Activated T-helper 17 cell treated with anti-CD3 and anti-CD28 coated beads, Interleukin-2, amount 50 U/mL, for 72 hours (primary cell): Measurements from ENCODE around the gene FYTTD1. TPM values are rescaled to one million over a fixed set of nuclear protein-coding genes. Genes with fewer than 3 reads are reported as not detected.

Experiments used
- ATAC-seq: fragments of 150-1000 bp; cut with Tn5 transposase; replicated peaks from 2 replicates; pipeline ENCODE4 v1.10.0; 2021; ENCODE audit warnings: mild to moderate bottlenecking, moderate library complexity
- H3K27ac Mint-ChIP-seq: one replicate; pipeline ENCODE4 v1.8.0; 2022; ENCODE audit warnings: mixed read lengths
- H3K27me3 Mint-ChIP-seq: one replicate; pipeline ENCODE4 v1.8.0; 2022; ENCODE audit warnings: mixed read lengths
- H3K36me3 Mint-ChIP-seq: one replicate; pipeline ENCODE4 v1.8.0; 2022; ENCODE audit warnings: low read depth, mild to moderate bottlenecking, mixed read lengths
- H3K4me1 Mint-ChIP-seq: one replicate; pipeline ENCODE4 v1.8.0; 2022; ENCODE audit warnings: mixed read lengths
- H3K4me3 Mint-ChIP-seq: one replicate; pipeline ENCODE4 v1.8.0; 2022; ENCODE audit warnings: mild to moderate bottlenecking, mixed read lengths
- H3K9me3 Mint-ChIP-seq: one replicate; pipeline ENCODE4 v1.8.0; 2022; ENCODE audit warnings: mixed read lengths
- total RNA-seq, 2 donors: library from RNA; stranded (reverse); gene quantifications; one replicate each; pipeline ENCODE4 v1.2.3, GENCODE V29; 2022

FYTTD1 gene
- total RNA-seq, 2 donors from 2014 or later, result 14.5 to 23.7 TPM

- no peak overlapping the region for H3K4me3 Mint-ChIP-seq
- no peaks in the 10 kb centered on the region for H3K9me3 Mint-ChIP-seq
- no peak for ATAC-seq
- H3K36me3 Mint-ChIP-seq, result peaks cover 72% of the 10 kb centered on the region
- no peaks in the 10 kb centered on the region for H3K27me3 Mint-ChIP-seq
- peak overlapping the region; percentile 8 for H3K27ac Mint-ChIP-seq
- H3K4me1 Mint-ChIP-seq, result no peaks in the 10 kb centered on the region
Observed at GRCh38 chr3:197820550-197821335, 71.1 kb downstream of the FYTTD1 start.

- Mint-ChIP-seq H3K4me3 (no peak overlapping the region), H3K27me3 (no peaks in the 10 kb centered on the region), H3K27ac (peak overlapping the region; percentile 58), H3K4me1 (no peaks in the 10 kb centered on the region), H3K9me3 (no peaks in the 10 kb centered on the region), H3K36me3 (peaks cover 88% of the 10 kb centered on the region)
- ATAC-seq, result no peak
Observed at GRCh38 chr3:197829397-197830045, 79.8 kb downstream of the FYTTD1 start.

- Mint-ChIP-seq H3K27ac (peak overlapping the region; percentile 58), H3K4me3 (no peak overlapping the region), H3K9me3 (no peaks in the 10 kb centered on the region), H3K4me1 (no peaks in the 10 kb centered on the region), H3K27me3 (no peaks in the 10 kb centered on the region), H3K36me3 (peaks cover 92% of the 10 kb centered on the region)
- no peak for ATAC-seq
Observed at GRCh38 chr3:197830308-197830966, 80.8 kb downstream of the FYTTD1 start.

GRCh38 chr3:197830967-197831313 lies 81.3 kb downstream of the FYTTD1 start:
- Mint-ChIP-seq H3K36me3 (peaks cover 93% of the 10 kb centered on the region), H3K9me3 (no peaks in the 10 kb centered on the region)

GRCh38 chr3:197833930-197834715 lies 84.4 kb downstream of the FYTTD1 start:
- ATAC-seq, result peak; percentile 34
- no peaks in the 10 kb centered on the region for H3K9me3 Mint-ChIP-seq
- peak overlapping the region; percentile 67 for H3K27ac Mint-ChIP-seq
- no peaks in the 10 kb centered on the region for H3K27me3 Mint-ChIP-seq
- H3K36me3 Mint-ChIP-seq, result peaks cover 90% of the 10 kb centered on the region
- peak overlapping the region; percentile 45 for H3K4me3 Mint-ChIP-seq
- no peaks in the 10 kb centered on the region for H3K4me1 Mint-ChIP-seq

More at GRCh38 chr3:197830967-197831313, 81.3 kb downstream of the FYTTD1 start:
- Mint-ChIP-seq H3K27ac (no peak overlapping the region), H3K4me3 (no peak overlapping the region), H3K4me1 (no peaks in the 10 kb centered on the region), H3K27me3 (no peaks in the 10 kb centered on the region)
- ATAC-seq, result no peak

- no peak overlapping the region for H3K4me3 Mint-ChIP-seq
- peak overlapping the region; percentile 52 for H3K27ac Mint-ChIP-seq
- H3K9me3 Mint-ChIP-seq, result no peaks in the 10 kb centered on the region
- no peaks in the 10 kb centered on the region for H3K27me3 Mint-ChIP-seq
- peaks cover 91% of the 10 kb centered on the region for H3K36me3 Mint-ChIP-seq
- ATAC-seq, result peak; percentile 83
- no peaks in the 10 kb centered on the region for H3K4me1 Mint-ChIP-seq
Observed at GRCh38 chr3:197835509-197835908, 85.8 kb downstream of the FYTTD1 start.

GRCh38 chr3:197836244-197836643 lies 86.6 kb downstream of the FYTTD1 start:
- Mint-ChIP-seq H3K4me3 (no peak overlapping the region), H3K36me3 (peaks cover 91% of the 10 kb centered on the region), H3K9me3 (no peaks in the 10 kb centered on the region), H3K27ac (peak overlapping the region; percentile 52), H3K4me1 (no peaks in the 10 kb centered on the region), H3K27me3 (no peaks in the 10 kb centered on the region)
- no peak for ATAC-seq

Other genes starting within 250 kb of the FYTTD1 start
- 10 to 100 TPM; 82.3 to 89.2 TPM for gene BDH1, start 193.9 kb upstream of the FYTTD1 start, total RNA-seq
- gene RUBCN, start 13.0 kb upstream of the FYTTD1 start, total RNA-seq, result 10 to 100 TPM; 33.8 to 34.0 TPM
- 10 to 100 TPM; 59.2 to 62.8 TPM for gene LRCH3, start 41.4 kb downstream of the FYTTD1 start, total RNA-seq
- gene RPL35A, start 200.3 kb downstream of the FYTTD1 start, total RNA-seq, result 1,000 to 10,000 TPM; 1,422 to 1,820 TPM
- 1 to 10 TPM; 3.8 to 4.6 TPM for gene LMLN, start 210.3 kb downstream of the FYTTD1 start, total RNA-seq